ENCODE measurements around the gene KLF9. TPM values are rescaled to one million over a fixed set of nuclear protein-coding genes. Genes with fewer than 3 reads are reported as not detected.

Gene KLF9
- total RNA-seq, 1 experiment from 2014 or later, result 1.0 TPM

- TF ChIP-seq AFF4 (CRISPR knock-in tag; IDR thresholded peaks at IDR 0.05; ENCODE audit: borderline replicate concordance) (no peak), NR3C1 (CRISPR knock-in tag; conservative IDR thresholded peaks at IDR 0.05; ENCODE audit: low read depth) (no peak), ZNF423 (CRISPR knock-in tag; IDR thresholded peaks at IDR 0.05) (no peak), ZNF232 (CRISPR knock-in tag; IDR thresholded peaks at IDR 0.05) (no peak), ZNF219 (CRISPR knock-in tag; IDR thresholded peaks at IDR 0.05; ENCODE audit: borderline replicate concordance) (no peak), ZNF263 (CRISPR knock-in tag; IDR thresholded peaks at IDR 0.05; ENCODE audit: low read depth) (no peak), IRF2 (CRISPR knock-in tag; IDR thresholded peaks at IDR 0.05; ENCODE audit: borderline replicate concordance, low read depth) (no peak), FOXP1 (CRISPR knock-in tag; IDR thresholded peaks at IDR 0.05; ENCODE audit: borderline replicate concordance) (no peak)
- TF ChIP-seq, protein P1, sequence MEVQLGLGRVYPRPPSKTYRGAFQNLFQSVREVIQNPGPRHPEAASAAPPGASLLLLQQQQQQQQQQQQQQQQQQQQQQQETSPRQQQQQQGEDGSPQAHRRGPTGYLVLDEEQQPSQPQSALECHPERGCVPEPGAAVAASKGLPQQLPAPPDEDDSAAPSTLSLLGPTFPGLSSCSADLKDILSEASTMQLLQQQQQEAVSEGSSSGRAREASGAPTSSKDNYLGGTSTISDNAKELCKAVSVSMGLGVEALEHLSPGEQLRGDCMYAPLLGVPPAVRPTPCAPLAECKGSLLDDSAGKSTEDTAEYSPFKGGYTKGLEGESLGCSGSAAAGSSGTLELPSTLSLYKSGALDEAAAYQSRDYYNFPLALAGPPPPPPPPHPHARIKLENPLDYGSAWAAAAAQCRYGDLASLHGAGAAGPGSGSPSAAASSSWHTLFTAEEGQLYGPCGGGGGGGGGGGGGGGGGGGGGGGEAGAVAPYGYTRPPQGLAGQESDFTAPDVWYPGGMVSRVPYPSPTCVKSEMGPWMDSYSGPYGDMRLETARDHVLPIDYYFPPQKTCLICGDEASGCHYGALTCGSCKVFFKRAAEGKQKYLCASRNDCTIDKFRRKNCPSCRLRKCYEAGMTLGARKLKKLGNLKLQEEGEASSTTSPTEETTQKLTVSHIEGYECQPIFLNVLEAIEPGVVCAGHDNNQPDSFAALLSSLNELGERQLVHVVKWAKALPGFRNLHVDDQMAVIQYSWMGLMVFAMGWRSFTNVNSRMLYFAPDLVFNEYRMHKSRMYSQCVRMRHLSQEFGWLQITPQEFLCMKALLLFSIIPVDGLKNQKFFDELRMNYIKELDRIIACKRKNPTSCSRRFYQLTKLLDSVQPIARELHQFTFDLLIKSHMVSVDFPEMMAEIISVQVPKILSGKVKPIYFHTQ (CRISPR knock-in tag; IDR thresholded peaks at IDR 0.05), result no peak
Measured at GRCh38 chr9:70392850-70393249, 21.6 kb downstream of the KLF9 start (continued).

GRCh38 chr9:70392189-70392588 lies 22.3 kb downstream of the KLF9 start:
- DNase-seq (ENCODE audit: low spot score), result no peak
- peaks cover 6% of the 10 kb centered on the region for H3K4me1 Mint-ChIP-seq
- no peaks in the 10 kb centered on the region; the same call in 1 of the 2 replicates for H3K27me3 Mint-ChIP-seq (ENCODE audit: low read depth)
- no peak for ATAC-seq
- H3K4me3 Mint-ChIP-seq, result no peak overlapping the region
- no peaks in the 10 kb centered on the region for H3K36me3 Mint-ChIP-seq
- ChIA-PET CTCF (no interaction called here), POLR2A (no interaction called here)
- no peak overlapping the region for H3K27ac Mint-ChIP-seq
- H3K9me3 Mint-ChIP-seq, result no peaks in the 10 kb centered on the region
- TF ChIP-seq IRF1 (CRISPR knock-in tag; IDR thresholded peaks at IDR 0.05) (no peak), RORB (CRISPR knock-in tag; IDR thresholded peaks at IDR 0.05) (no peak), MXD4 (CRISPR knock-in tag; IDR thresholded peaks at IDR 0.05; ENCODE audit: borderline replicate concordance) (no peak), SMAD4 (CRISPR knock-in tag; IDR thresholded peaks at IDR 0.05) (no peak), ZNF281 (CRISPR knock-in tag; IDR thresholded peaks at IDR 0.05) (no peak), SP1 (CRISPR knock-in tag; conservative IDR thresholded peaks at IDR 0.05) (no peak), JAZF1 (CRISPR knock-in tag; IDR thresholded peaks at IDR 0.05) (no peak), ATF6 (CRISPR knock-in tag; IDR thresholded peaks at IDR 0.05) (no peak), TP53 (CRISPR knock-in tag; IDR thresholded peaks at IDR 0.05) (no peak), TCF7 (CRISPR knock-in tag; IDR thresholded peaks at IDR 0.05; ENCODE audit: low read depth) (no peak), NFE2L1 (CRISPR knock-in tag; IDR thresholded peaks at IDR 0.05) (no peak)
- TF ChIP-seq, protein P2, sequence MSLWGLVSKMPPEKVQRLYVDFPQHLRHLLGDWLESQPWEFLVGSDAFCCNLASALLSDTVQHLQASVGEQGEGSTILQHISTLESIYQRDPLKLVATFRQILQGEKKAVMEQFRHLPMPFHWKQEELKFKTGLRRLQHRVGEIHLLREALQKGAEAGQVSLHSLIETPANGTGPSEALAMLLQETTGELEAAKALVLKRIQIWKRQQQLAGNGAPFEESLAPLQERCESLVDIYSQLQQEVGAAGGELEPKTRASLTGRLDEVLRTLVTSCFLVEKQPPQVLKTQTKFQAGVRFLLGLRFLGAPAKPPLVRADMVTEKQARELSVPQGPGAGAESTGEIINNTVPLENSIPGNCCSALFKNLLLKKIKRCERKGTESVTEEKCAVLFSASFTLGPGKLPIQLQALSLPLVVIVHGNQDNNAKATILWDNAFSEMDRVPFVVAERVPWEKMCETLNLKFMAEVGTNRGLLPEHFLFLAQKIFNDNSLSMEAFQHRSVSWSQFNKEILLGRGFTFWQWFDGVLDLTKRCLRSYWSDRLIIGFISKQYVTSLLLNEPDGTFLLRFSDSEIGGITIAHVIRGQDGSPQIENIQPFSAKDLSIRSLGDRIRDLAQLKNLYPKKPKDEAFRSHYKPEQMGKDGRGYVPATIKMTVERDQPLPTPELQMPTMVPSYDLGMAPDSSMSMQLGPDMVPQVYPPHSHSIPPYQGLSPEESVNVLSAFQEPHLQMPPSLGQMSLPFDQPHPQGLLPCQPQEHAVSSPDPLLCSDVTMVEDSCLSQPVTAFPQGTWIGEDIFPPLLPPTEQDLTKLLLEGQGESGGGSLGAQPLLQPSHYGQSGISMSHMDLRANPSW (CRISPR knock-in tag; conservative IDR thresholded peaks at IDR 0.05; ENCODE audit: low read depth), result no peak

All from WTC11 (cell line).